Choroid plexus epithelial cell (primary cell): ENCODE results near the gene SMR3A.

Experiments
- DNase-seq: peaks from one replicate; pipeline ENCODE4 v3.0.0-alpha.2; 2010; ENCODE audit warnings: low read depth
- H3K4me3 ChIP-seq: 2 replicates; pipeline ENCODE4 v1.5.1; 2011; ENCODE audit warnings: low read depth, mild to moderate bottlenecking, control low read depth, low read length, moderate library complexity
- TF ChIP-seq, protein P1 (sequence below): conservative IDR thresholded peaks from 2 replicates; pipeline ENCODE4 v1.5.1; 2011; ENCODE audit warnings: low read depth, mild to moderate bottlenecking, control low read depth, inconsistent platforms, low read length, moderate library complexity

SMR3A gene

GRCh38 chr4:70405765-70406164 is 45.2 kb downstream of the SMR3A start:
- TF ChIP-seq, protein P1, sequence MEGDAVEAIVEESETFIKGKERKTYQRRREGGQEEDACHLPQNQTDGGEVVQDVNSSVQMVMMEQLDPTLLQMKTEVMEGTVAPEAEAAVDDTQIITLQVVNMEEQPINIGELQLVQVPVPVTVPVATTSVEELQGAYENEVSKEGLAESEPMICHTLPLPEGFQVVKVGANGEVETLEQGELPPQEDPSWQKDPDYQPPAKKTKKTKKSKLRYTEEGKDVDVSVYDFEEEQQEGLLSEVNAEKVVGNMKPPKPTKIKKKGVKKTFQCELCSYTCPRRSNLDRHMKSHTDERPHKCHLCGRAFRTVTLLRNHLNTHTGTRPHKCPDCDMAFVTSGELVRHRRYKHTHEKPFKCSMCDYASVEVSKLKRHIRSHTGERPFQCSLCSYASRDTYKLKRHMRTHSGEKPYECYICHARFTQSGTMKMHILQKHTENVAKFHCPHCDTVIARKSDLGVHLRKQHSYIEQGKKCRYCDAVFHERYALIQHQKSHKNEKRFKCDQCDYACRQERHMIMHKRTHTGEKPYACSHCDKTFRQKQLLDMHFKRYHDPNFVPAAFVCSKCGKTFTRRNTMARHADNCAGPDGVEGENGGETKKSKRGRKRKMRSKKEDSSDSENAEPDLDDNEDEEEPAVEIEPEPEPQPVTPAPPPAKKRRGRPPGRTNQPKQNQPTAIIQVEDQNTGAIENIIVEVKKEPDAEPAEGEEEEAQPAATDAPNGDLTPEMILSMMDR: no peak
- H3K4me3 ChIP-seq: no peak overlapping the region
- DNase-seq: no peak
